PFSK-1 (cell line): Measurements from ENCODE around the gene MAPK14.

Experiments used
- POLR2AphosphoS5 ChIP-seq: IDR thresholded peaks from 2 replicates; pipeline ENCODE4 v1.6.1; 2012; ENCODE audit warnings: low read depth, mild to moderate bottlenecking, control low read depth, low read length, moderate library complexity
- REST ChIP-seq, 2 experiments: IDR thresholded peaks; 2 replicates each; pipeline versions ENCODE4 v1.6.1 to v1.8.0; 2011 to 2012; ENCODE audit warnings: low read depth in 2 of 2, low read length in 2 of 2, control low read depth in 1 of 2, inconsistent platforms in 1 of 2, mild to moderate bottlenecking in 1 of 2, moderate library complexity in 1 of 2; ENCODE audit not compliant: insufficient read depth in 1 of 2
- SIN3A ChIP-seq: IDR thresholded peaks from 2 replicates; pipeline ENCODE4 v1.6.1; 2012; ENCODE audit warnings: mild to moderate bottlenecking, low read length, moderate library complexity, borderline replicate concordance; ENCODE audit not compliant: insufficient read depth
- TAF1 ChIP-seq: IDR thresholded peaks from 2 replicates; pipeline ENCODE4 v1.6.1; 2012; ENCODE audit warnings: low read length, control low read depth, borderline replicate concordance; ENCODE audit not compliant: insufficient read depth

- TF ChIP-seq REST (IDR thresholded peaks at IDR 0.05; ENCODE audit: insufficient read depth in 1 of 2, low read depth in 2 of 2, low read length in 2 of 2) (no peak), TAF1 (no peak), POLR2AphosphoS5 (no peak), SIN3A (no peak)
Observed at GRCh38 chr6:36154286-36154685, 126.7 kb downstream of the MAPK14 start.
